Activated naive CD8-positive, alpha-beta T cell treated with anti-CD3 and anti-CD28 coated beads for 36 hours (primary cell): ENCODE data around the gene CR1. TPM values are rescaled to one million over a fixed set of nuclear protein-coding genes. Genes with fewer than 3 reads are reported as not detected.
"Not testable (repeated sequence)": the region's sequence is repeated elsewhere in the genome, so short reads cannot be mapped to it uniquely, and the experiment has no call there.

Experiments used
- DNase-seq: peaks from one replicate; pipeline ENCODE4 v3.0.0; 2021
- H3K27ac Mint-ChIP-seq: one replicate; pipeline ENCODE4 v1.8.0; 2022; ENCODE audit warnings: mild to moderate bottlenecking, moderate library complexity, mixed read lengths
- H3K27me3 Mint-ChIP-seq: one replicate; pipeline ENCODE4 v1.8.0; 2022; ENCODE audit warnings: mild to moderate bottlenecking, mixed read lengths
- H3K36me3 Mint-ChIP-seq: one replicate; pipeline ENCODE4 v1.8.0; 2021; ENCODE audit warnings: mild to moderate bottlenecking, mixed read lengths
- H3K4me1 Mint-ChIP-seq: one replicate; pipeline ENCODE4 v1.8.0; 2021; ENCODE audit warnings: mixed read lengths
- H3K4me3 Mint-ChIP-seq: one replicate; pipeline ENCODE4 v1.8.0; 2022; ENCODE audit warnings: mild to moderate bottlenecking, moderate library complexity, mixed read lengths
- H3K9me3 Mint-ChIP-seq: one replicate; pipeline ENCODE4 v1.8.0; 2022; ENCODE audit warnings: mixed read lengths
- total RNA-seq, 2 experiments: library from RNA; stranded (reverse); gene quantifications; one replicate each; pipeline ENCODE4 v1.2.3, GENCODE V29; 2021

CR1 gene
- total RNA-seq, 2 experiments from 2014 or later: not detected

DNA sequence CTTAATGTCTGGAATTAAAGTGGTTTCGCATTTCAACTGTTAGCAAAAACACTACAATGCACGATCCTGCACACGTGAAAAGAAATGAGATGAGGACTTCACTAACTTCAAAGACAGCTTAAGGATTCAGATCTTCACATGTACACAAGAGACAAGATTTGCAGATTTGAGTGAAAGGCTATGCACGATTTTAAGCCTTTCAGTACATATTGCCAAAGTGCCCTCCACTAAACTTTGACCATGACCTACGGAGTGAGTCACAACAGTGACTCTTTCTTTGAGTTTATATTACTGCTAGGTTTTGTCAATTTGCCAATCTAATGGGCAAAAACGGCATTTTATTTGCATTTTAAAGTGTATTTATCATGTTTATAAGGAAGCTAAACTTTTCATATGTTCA, 107.8 kb downstream of the CR1 start:
- Mint-ChIP-seq H3K4me3 (no peak overlapping the region), H3K9me3 (no peaks in the 10 kb centered on the region), H3K4me1 (no peaks in the 10 kb centered on the region), H3K36me3 (no peaks in the 10 kb centered on the region), H3K27me3 (no peaks in the 10 kb centered on the region), H3K27ac (no peak overlapping the region)
- DNase-seq: no peak

DNA sequence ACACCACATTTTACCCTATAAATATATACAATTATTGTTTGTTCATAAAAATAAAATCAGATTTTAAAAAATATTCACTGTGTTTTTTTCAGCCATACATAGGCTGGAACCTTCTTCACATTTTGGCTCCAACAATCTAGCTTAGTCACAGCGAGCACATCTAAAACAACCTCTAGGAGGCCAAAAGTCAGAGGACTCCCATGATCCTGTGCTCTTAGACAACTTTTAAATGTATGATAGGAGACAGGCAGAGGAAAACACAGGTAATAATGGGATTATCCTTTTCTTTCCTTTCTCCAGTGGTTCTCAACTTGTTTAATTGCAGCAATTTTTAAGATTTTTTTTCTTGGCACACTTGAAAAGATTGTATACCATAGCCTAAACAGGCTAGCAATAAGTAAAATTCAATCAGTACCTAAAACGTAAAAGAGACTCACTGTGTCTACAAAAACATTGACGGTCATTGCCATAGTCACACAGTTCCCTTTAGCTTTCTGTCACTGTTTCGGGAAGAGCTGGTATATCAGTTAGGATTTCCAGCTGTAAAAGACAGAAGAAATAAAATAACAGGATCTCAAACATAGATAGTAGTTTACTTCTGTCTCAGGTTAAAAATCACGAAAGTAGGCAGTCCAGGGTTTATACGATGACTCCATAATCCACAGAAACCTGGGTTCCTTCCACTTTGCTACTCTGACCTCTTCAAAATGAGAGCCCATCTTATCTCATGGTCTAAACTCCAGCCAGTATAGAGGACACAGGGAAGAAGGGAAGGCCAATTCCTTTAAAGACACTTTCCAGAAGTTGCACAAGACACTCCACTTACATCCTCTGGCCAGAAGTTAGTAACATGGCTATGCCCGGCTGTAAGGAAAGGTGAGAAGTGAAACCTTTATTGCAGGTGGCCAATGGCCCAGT, 109.7 kb downstream of the CR1 start:
- no peaks in the 10 kb centered on the region for H3K9me3 Mint-ChIP-seq
- no peaks in the 10 kb centered on the region for H3K36me3 Mint-ChIP-seq
- H3K27me3 Mint-ChIP-seq: no peaks in the 10 kb centered on the region
- no peak for DNase-seq
- H3K27ac Mint-ChIP-seq: no peak overlapping the region
- H3K4me3 Mint-ChIP-seq: no peak overlapping the region
- H3K4me1 Mint-ChIP-seq: no peaks in the 10 kb centered on the region

DNA sequence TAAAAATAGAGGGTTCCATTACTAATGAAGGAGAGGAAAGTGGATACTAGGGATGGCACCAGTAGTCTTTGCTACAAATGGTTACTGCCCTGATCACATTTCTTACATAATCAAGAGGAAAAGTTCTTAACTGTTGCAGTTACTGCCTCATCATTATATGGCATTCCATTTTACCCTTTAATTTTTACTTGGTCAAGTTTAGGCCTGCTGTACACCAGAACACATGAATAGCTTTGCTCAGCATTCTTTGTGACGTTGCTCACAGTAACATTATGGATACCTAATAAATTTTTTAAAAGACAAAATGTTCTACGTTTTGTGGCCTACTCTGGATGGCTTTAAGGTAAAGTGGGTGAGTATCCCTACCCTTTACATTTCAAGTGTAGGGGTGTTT, 110.4 kb downstream of the CR1 start:
- Mint-ChIP-seq H3K27me3 (no peaks in the 10 kb centered on the region), H3K27ac (no peak overlapping the region), H3K4me1 (no peaks in the 10 kb centered on the region), H3K9me3 (no peaks in the 10 kb centered on the region), H3K4me3 (no peak overlapping the region), H3K36me3 (no peaks in the 10 kb centered on the region)
- DNase-seq: no peak

GRCh38 chr1:207612762-207613161, 116.8 kb downstream of the CR1 start:
- Mint-ChIP-seq H3K4me3 (no peak overlapping the region), H3K27me3 (no peaks in the 10 kb centered on the region), H3K9me3 (no peaks in the 10 kb centered on the region), H3K36me3 (no peaks in the 10 kb centered on the region), H3K4me1 (no peaks in the 10 kb centered on the region), H3K27ac (no peak overlapping the region)
- no peak for DNase-seq

- Mint-ChIP-seq H3K9me3 (no peaks in the 10 kb centered on the region), H3K4me3 (no peak overlapping the region), H3K4me1 (no peaks in the 10 kb centered on the region), H3K27ac (no peak overlapping the region), H3K36me3 (no peaks in the 10 kb centered on the region), H3K27me3 (no peaks in the 10 kb centered on the region)
- no peak for DNase-seq
These were observed 124.0 kb downstream of the CR1 start for GRCh38 chr1:207619871-207620542.

GRCh38 chr1:207620543-207620893, 124.6 kb downstream of the CR1 start:
- Mint-ChIP-seq H3K9me3 (peaks cover 1% of the 10 kb centered on the region), H3K4me3 (no peak overlapping the region), H3K27me3 (no peaks in the 10 kb centered on the region), H3K27ac (no peak overlapping the region), H3K4me1 (no peaks in the 10 kb centered on the region), H3K36me3 (peaks cover 1% of the 10 kb centered on the region)
- DNase-seq: no peak

DNA sequence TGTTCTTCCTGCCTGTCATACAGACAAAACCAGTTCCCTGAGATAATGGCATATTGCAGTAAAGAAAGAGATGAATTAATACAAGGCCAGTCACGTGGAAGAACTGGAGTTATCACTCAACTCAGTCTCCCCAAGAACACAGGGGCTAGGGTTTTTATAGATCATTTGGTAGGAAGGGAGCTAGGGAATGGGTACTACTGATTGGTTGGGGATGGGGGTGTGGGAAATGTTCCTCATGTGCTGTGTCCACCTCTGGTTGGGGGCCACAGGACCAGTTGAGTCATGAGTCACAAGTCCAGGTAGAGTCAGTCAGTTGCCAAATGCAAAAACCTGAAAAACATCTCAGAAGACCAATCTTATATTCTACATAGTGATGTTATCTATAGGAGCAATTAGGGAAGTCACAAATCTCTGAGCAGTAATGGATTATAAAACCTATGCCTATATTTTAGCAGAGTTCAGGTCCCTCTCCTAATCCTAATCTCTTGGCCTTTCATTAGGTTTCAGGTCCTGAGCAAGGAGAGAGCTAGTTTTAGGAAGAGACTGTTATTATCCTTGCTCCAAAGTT, 129.6 kb downstream of the CR1 start:
- not testable (repeated sequence) for H3K9me3 Mint-ChIP-seq, H3K4me3 Mint-ChIP-seq, H3K4me1 Mint-ChIP-seq, H3K27ac Mint-ChIP-seq, H3K36me3 Mint-ChIP-seq, H3K27me3 Mint-ChIP-seq, DNase-seq

DNA sequence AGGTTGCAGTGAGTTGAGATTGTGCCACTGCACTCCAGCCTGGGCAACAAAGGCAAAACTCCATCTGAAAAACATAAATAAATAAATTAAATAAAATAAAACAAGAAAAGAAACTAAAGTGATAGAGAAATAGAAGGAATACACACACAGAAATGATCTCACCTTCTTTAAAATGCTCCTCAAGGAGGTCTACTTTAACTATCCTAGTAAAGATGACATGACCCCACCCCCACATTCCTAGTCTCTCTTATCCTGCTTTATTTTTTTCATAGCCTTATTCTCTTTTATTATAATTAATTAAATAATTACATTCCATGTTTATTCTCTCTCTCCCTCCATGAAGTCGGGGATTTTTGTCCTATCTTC, 131.0 kb downstream of the CR1 start:
- Mint-ChIP-seq H3K4me3 (no peak overlapping the region), H3K27ac (no peak overlapping the region), H3K27me3 (no peaks in the 10 kb centered on the region), H3K9me3 (peaks cover 1% of the 10 kb centered on the region), H3K4me1 (no peaks in the 10 kb centered on the region), H3K36me3 (peaks cover 1% of the 10 kb centered on the region)
- no peak for DNase-seq

DNA sequence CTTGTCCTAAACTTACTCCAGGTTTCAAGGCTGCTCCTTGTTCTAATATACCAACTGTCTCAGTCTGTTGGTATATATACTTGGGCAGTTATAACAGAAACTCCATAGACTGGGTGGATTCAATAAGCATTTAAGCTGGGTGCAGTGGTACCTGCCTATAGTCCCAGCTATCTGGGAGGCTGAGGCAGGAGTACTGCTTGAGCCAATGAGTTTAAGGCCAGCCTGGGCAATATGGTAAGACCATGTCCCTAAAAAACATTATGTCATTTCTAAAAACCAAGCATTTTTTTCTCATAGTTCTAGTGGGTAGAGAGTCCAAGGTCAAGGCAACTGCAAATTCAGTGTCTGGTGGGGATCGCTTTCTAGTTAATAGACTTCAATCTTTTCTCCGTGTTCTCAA, 131.5 kb downstream of the CR1 start:
- no peak overlapping the region for H3K4me3 Mint-ChIP-seq
- no peak overlapping the region for H3K27ac Mint-ChIP-seq
- H3K27me3 Mint-ChIP-seq: no peaks in the 10 kb centered on the region
- no peaks in the 10 kb centered on the region for H3K4me1 Mint-ChIP-seq
- no peak for DNase-seq
- H3K9me3 Mint-ChIP-seq: peaks cover 1% of the 10 kb centered on the region
- H3K36me3 Mint-ChIP-seq: peaks cover 1% of the 10 kb centered on the region

- Mint-ChIP-seq H3K4me3 (no peak overlapping the region), H3K4me1 (no peaks in the 10 kb centered on the region), H3K27ac (no peak overlapping the region), H3K36me3 (peaks cover 1% of the 10 kb centered on the region), H3K27me3 (no peaks in the 10 kb centered on the region), H3K9me3 (peaks cover 1% of the 10 kb centered on the region)
- no peak for DNase-seq
These were observed 132.8 kb downstream of the CR1 start for GRCh38 chr1:207628776-207629175.

DNA sequence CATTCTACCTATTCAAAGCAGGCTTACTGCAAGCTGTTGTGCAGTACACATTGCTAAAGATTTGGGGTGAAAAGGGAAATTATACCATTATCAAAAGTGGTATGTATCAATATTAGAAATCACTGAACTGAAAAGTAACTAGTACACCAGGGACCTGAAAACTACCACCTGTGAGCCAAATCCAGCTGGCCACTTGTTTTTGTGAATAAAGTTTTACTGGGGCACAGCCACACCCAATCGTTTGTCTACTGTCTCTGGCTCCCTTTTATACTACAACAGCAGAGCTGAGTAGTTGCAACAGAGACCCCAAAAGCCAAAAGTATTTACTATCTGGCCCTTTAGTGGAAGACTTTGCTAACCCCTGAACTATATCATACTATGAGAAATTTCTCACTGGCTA, 135.2 kb downstream of the CR1 start:
- no peaks in the 10 kb centered on the region for H3K4me1 Mint-ChIP-seq
- H3K9me3 Mint-ChIP-seq: no peaks in the 10 kb centered on the region
- no peak overlapping the region for H3K4me3 Mint-ChIP-seq
- H3K36me3 Mint-ChIP-seq: no peaks in the 10 kb centered on the region
- no peak for DNase-seq
- no peak overlapping the region for H3K27ac Mint-ChIP-seq
- no peaks in the 10 kb centered on the region for H3K27me3 Mint-ChIP-seq

- Mint-ChIP-seq H3K9me3 (no peaks in the 10 kb centered on the region), H3K4me3 (no peak overlapping the region), H3K4me1 (no peaks in the 10 kb centered on the region), H3K27ac (no peak overlapping the region), H3K36me3 (no peaks in the 10 kb centered on the region), H3K27me3 (no peaks in the 10 kb centered on the region)
- no peak for DNase-seq
These were observed 137.3 kb downstream of the CR1 start for GRCh38 chr1:207633226-207633625.

- H3K36me3 Mint-ChIP-seq: not testable (repeated sequence)
These were observed 137.8 kb downstream of the CR1 start for GRCh38 chr1:207633699-207634289.

GRCh38 chr1:207634293-207634692, 138.3 kb downstream of the CR1 start:
- not testable (repeated sequence) for H3K27me3 Mint-ChIP-seq, H3K36me3 Mint-ChIP-seq

More at GRCh38 chr1:207633699-207634289, 137.8 kb downstream of the CR1 start:
- not testable (repeated sequence) for H3K9me3 Mint-ChIP-seq, H3K27me3 Mint-ChIP-seq, H3K4me1 Mint-ChIP-seq, DNase-seq, H3K4me3 Mint-ChIP-seq, H3K27ac Mint-ChIP-seq

DNA sequence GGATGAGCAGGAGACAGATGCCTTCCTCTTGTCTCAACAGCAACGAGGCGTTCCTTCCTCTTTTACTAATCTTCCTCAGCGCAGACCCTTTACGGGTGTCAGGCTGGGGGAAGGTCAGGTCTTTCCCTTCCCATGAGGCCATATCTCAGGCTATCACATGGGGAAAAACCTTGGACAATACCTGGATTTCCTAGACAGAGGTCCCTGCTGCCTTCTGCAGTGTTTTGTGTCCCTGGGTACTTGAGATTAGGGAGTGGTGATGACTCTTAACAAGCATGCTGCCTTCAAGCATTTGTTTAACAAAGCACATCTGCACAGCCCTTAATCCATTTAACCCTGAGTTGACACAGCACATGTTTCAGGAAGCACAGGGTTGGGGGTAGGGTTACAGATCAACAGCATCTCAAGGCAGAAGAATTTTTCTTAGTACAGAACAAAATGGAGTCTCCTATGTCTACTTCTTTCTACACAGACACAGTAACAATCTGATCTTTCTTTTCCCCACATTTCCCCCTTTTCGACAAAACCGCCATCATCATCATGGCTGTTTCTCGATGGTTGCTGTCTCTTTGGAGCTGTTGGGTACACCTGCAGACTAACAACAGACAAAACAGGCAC, 139.7 kb downstream of the CR1 start:
- not testable (repeated sequence) for H3K27me3 Mint-ChIP-seq, H3K4me3 Mint-ChIP-seq, H3K27ac Mint-ChIP-seq, H3K4me1 Mint-ChIP-seq, H3K36me3 Mint-ChIP-seq, DNase-seq, H3K9me3 Mint-ChIP-seq

More at GRCh38 chr1:207634293-207634692, 138.3 kb downstream of the CR1 start:
- H3K9me3 Mint-ChIP-seq, DNase-seq, H3K4me3 Mint-ChIP-seq, H3K27ac Mint-ChIP-seq, H3K4me1 Mint-ChIP-seq: not testable (repeated sequence)
